Prostate gland (tissue), 2 donors: Measurements from ENCODE around the gene CXADR. TPM values are rescaled to one million over a fixed set of nuclear protein-coding genes. Genes with fewer than 3 reads are reported as not detected.

Experiments
- DNase-seq: peaks from one replicate; pipeline ENCODE4 v3.0.0-alpha.2; 2019; ENCODE audit warnings: low spot score
- H3K27ac ChIP-seq, 2 donors: fragments of 200-600 bp; sonication (generic); 2 replicates each; pipeline ENCODE4 v1.5.1; 2017 to 2019
- H3K27me3 ChIP-seq: fragments of 200-600 bp; sonication (generic); replicated peaks from 2 replicates; pipeline ENCODE4 v1.5.1; 2019; ENCODE audit not compliant: insufficient read depth
- H3K36me3 ChIP-seq, 2 donors: fragments of 200-600 bp; sonication (generic); 1 replicate in 1 of 2; 2 replicates in 1 of 2; pipeline versions ENCODE4 v1.5.1 to v1.8.1; 2017 to 2019
- H3K4me1 ChIP-seq: fragments of 200-600 bp; sonication (generic); replicated peaks from 2 replicates; pipeline ENCODE4 v1.5.1; 2019
- H3K4me3 ChIP-seq, 2 donors: fragments of 200-600 bp; sonication (generic); 2 replicates each; pipeline ENCODE4 v1.5.1; 2017 to 2019
- H3K9me3 ChIP-seq: fragments of 200-600 bp; sonication (generic); 2 replicates; pipeline ENCODE4 v1.5.1; 2017
- CTCF ChIP-seq, 4 experiments: fragments of 200-600 bp in 2 of 4; fragments of 450-650 bp in 2 of 4; sonication (generic) in 2 of 4; IDR thresholded peaks; 1 replicate in 3 of 4; 2 replicates in 1 of 4; pipeline ENCODE4 v1.5.1; 2016 to 2019; ENCODE audit warnings: antibody characterized with exemption in 4 of 4, mild to moderate bottlenecking in 2 of 4, moderate library complexity in 2 of 4
- POLR2A ChIP-seq: fragments of 450-650 bp; IDR thresholded peaks from one replicate; pipeline ENCODE4 v1.6.1; 2016; ENCODE audit warnings: antibody characterized with exemption, mild to moderate bottlenecking
- POLR2AphosphoS5 ChIP-seq: sonication (generic); formaldehyde crosslinking; IDR thresholded peaks from one replicate; pipeline ENCODE4 v1.6.1; 2017; ENCODE audit warnings: antibody characterized with exemption
- whole genome bisulfite sequencing: methylation state at CpG from one replicate; pipeline ENCODE4 v1.1.5; 2018; 5-methylcytosine and 5-hydroxymethylcytosine counted together
- intact Hi-C: fragments of 100-400 bp; cut with DNase I; formaldehyde crosslinking; loops from one replicate; pipeline ENCODE4 v1.14.2; 2022
- total RNA-seq, 2 donors: library from RNA; depleted of rRNA; stranded (reverse); fragments of >200 nt; gene quantifications; one replicate each; pipeline ENCODE4 v1.1.0, GENCODE V29; 2016

CXADR gene
- total RNA-seq, 2 donors from 2014 or later, result 93.0 to 127 TPM

GRCh38 chr21:17532292-17532691 lies 19.4 kb downstream of the CXADR start:
- H3K4me3 ChIP-seq, result no peak overlapping the region
- TF ChIP-seq POLR2AphosphoS5, result no peak
- no peak for TF ChIP-seq CTCF (IDR thresholded peaks at IDR 0.05)
- no peak for TF ChIP-seq POLR2A

GRCh38 chr21:17536381-17536780 lies 23.5 kb downstream of the CXADR start:
- TF ChIP-seq CTCF (IDR thresholded peaks at IDR 0.05), result no peak
- no peak for TF ChIP-seq POLR2AphosphoS5
- no peak for TF ChIP-seq POLR2A
- Histone ChIP-seq H3K27ac (no peak overlapping the region), H3K36me3 (no peaks in the 10 kb centered on the region), H3K4me1 (peaks cover 2% of the 10 kb centered on the region), H3K9me3 (no peaks in the 10 kb centered on the region), H3K4me3 (no peak overlapping the region), H3K27me3 (no peaks in the 10 kb centered on the region)
- 78% methylated on average over 3 of the region's 3 CpGs for WGBS
- intact Hi-C loops, result no loop called here
- DNase-seq, result no peak

More at GRCh38 chr21:17532292-17532691, 19.4 kb downstream of the CXADR start:
- no peak for DNase-seq
- H3K27me3 ChIP-seq, result no peaks in the 10 kb centered on the region
- no peak overlapping the region for H3K27ac ChIP-seq
- intact Hi-C loops, result no loop called here
- WGBS, result 57% methylated on average over 3 of the region's 3 CpGs
- H3K4me1 ChIP-seq, result peaks cover 2% of the 10 kb centered on the region
- H3K9me3 ChIP-seq, result no peaks in the 10 kb centered on the region
- H3K36me3 ChIP-seq, result no peaks in the 10 kb centered on the region

GRCh38 chr21:17537299-17537698 lies 24.5 kb downstream of the CXADR start:
- 32% methylated on average over 2 of the region's 2 CpGs for WGBS
- Histone ChIP-seq H3K27ac (no peak overlapping the region), H3K4me3 (no peak overlapping the region), H3K36me3 (no peaks in the 10 kb centered on the region), H3K9me3 (no peaks in the 10 kb centered on the region), H3K4me1 (peaks cover 2% of the 10 kb centered on the region), H3K27me3 (no peaks in the 10 kb centered on the region)
- intact Hi-C loops, result no loop called here
- DNase-seq, result peak; percentile 16
- TF ChIP-seq CTCF (IDR thresholded peaks at IDR 0.05), result no peak
- TF ChIP-seq POLR2AphosphoS5, result peak; percentile 66
- TF ChIP-seq POLR2A, result no peak

GRCh38 chr21:17538576-17538975 lies 25.7 kb downstream of the CXADR start:
- intact Hi-C loops, result no loop called here
- H3K36me3 ChIP-seq, result no peaks in the 10 kb centered on the region
- WGBS, result 88% methylated on average over 2 of the region's 2 CpGs

More at GRCh38 chr21:17538576-17538975, 25.7 kb downstream of the CXADR start:
- no peak overlapping the region for H3K4me3 ChIP-seq
- peaks cover 2% of the 10 kb centered on the region for H3K4me1 ChIP-seq
- H3K9me3 ChIP-seq, result no peaks in the 10 kb centered on the region
- DNase-seq, result no peak
- no peak overlapping the region for H3K27ac ChIP-seq
- no peak for TF ChIP-seq POLR2AphosphoS5
- no peak for TF ChIP-seq POLR2A
- TF ChIP-seq CTCF (IDR thresholded peaks at IDR 0.05), result no peak
- no peaks in the 10 kb centered on the region for H3K27me3 ChIP-seq
